ENCODE results near the gene C7orf57. TPM values are rescaled to one million over a fixed set of nuclear protein-coding genes. Genes with fewer than 3 reads are reported as not detected.

The C7orf57 gene
- total RNA-seq, 1 experiment from 2014 or later: 0.90 TPM

GRCh38 chr7:48090095-48090805 lies 54.9 kb downstream of the C7orf57 start (continued):
- no peak for TF ChIP-seq ARID4B (CRISPR knock-in tag; IDR thresholded peaks at IDR 0.05; ENCODE audit: borderline replicate concordance)
- TF ChIP-seq ZNF121 (CRISPR knock-in tag; IDR thresholded peaks at IDR 0.05): no peak
- no peak for TF ChIP-seq SMAD4 (CRISPR knock-in tag; IDR thresholded peaks at IDR 0.05)

- DNase-seq (ENCODE audit: low spot score) (no peak), ATAC-seq (no peak)
- CTCF ChIA-PET: interaction anchor here (0.7 to 1.1 kb wide), 2 partner anchors 100 to 123 kb away, joined by 3 read pairs; no protein-coding TSS in a partner anchor
- Mint-ChIP-seq H3K9me3 (no peaks in the 10 kb centered on the region), H3K4me1 (peaks cover 28% of the 10 kb centered on the region), H3K27ac (0 out of 2 replicates have a peak overlapping the region, but pooled peaks have one; percentile 57), H3K27me3 (ENCODE audit: low read depth) (no peaks in the 10 kb centered on the region), H3K36me3 (peaks cover 49% of the 10 kb centered on the region), H3K4me3 (no peak overlapping the region; the same call in 1 of the 2 replicates)
- POLR2A ChIA-PET: interaction anchor here (1.4 kb wide), 1 partner anchor 100 kb away, joined by 3 read pairs; no protein-coding TSS in a partner anchor
- TF ChIP-seq ZMAT4 (CRISPR knock-in tag; IDR thresholded peaks at IDR 0.05) (no peak), JUN (CRISPR knock-in tag; IDR thresholded peaks at IDR 0.05) (no peak), CREM (CRISPR knock-in tag; IDR thresholded peaks at IDR 0.05) (no peak), E2F1 (CRISPR knock-in tag; IDR thresholded peaks at IDR 0.05) (no peak), ZSCAN18 (CRISPR knock-in tag; IDR thresholded peaks at IDR 0.05) (no peak), TEAD4 (CRISPR knock-in tag; IDR thresholded peaks at IDR 0.05) (no peak), TCF7 (CRISPR knock-in tag; IDR thresholded peaks at IDR 0.05; ENCODE audit: low read depth) (no peak)
Measured at GRCh38 chr7:48091506-48092433, 56.4 kb downstream of the C7orf57 start.

- TF ChIP-seq CREB1 (CRISPR knock-in tag; IDR thresholded peaks at IDR 0.05) (no peak), TEAD1 (CRISPR knock-in tag; IDR thresholded peaks at IDR 0.05) (no peak)
- ChIA-PET POLR2A (no interaction called here), CTCF (no interaction called here)
- no peak overlapping the region for H3K27ac Mint-ChIP-seq
- no peak for DNase-seq (ENCODE audit: low spot score)
- no peaks in the 10 kb centered on the region for H3K27me3 Mint-ChIP-seq (ENCODE audit: low read depth)
- H3K36me3 Mint-ChIP-seq: peaks cover 72% of the 10 kb centered on the region
- no peaks in the 10 kb centered on the region for H3K9me3 Mint-ChIP-seq
- no peak for ATAC-seq
- no peak overlapping the region for H3K4me3 Mint-ChIP-seq
- H3K4me1 Mint-ChIP-seq: peaks cover 15% of the 10 kb centered on the region
Measured at GRCh38 chr7:48094861-48095293, 59.5 kb downstream of the C7orf57 start.

Data from WTC11 (cell line).